HepG2 (cell line): Measurements from ENCODE around the gene HCK.

ENCODE experiments used
- BHLHE40 ChIP-seq: IDR thresholded peaks from 2 replicates; pipeline ENCODE4 v1.6.1; 2011; ENCODE audit warnings: low read length, improper control_type of control experiment
- CREB1 ChIP-seq, 2 experiments: fragments of 450-650 bp in 1 of 2; IDR thresholded peaks; 2 replicates each; pipeline ENCODE4 v1.6.1; 2016 to 2017; ENCODE audit warnings: control low read depth in 1 of 2, mild to moderate bottlenecking in 1 of 2, missing compliant biosample characterization in 1 of 2, missing genetic modification characterization in 1 of 2
- CTCF ChIP-seq: sonication (generic); formaldehyde crosslinking; IDR thresholded peaks from 2 replicates; pipeline ENCODE4 v1.5.0; 2020; ENCODE audit warnings: mild to moderate bottlenecking, missing genetic modification reagents, moderate library complexity
- EZH2 ChIP-seq: conservative IDR thresholded peaks from 2 replicates; pipeline ENCODE4 v1.6.1; 2012; ENCODE audit warnings: mild to moderate bottlenecking, low read depth, low read length, moderate library complexity
- GABPA ChIP-seq, 2 experiments: IDR thresholded peaks; 2 replicates each; pipeline ENCODE4 v1.6.1; 2011 to 2016; ENCODE audit warnings: low read depth in 2 of 2, low read length in 1 of 2, missing biosample characterization in 1 of 2, missing genetic modification characterization in 1 of 2
- MEIS2 ChIP-seq: sonication (generic); formaldehyde crosslinking; IDR thresholded peaks from 2 replicates; pipeline ENCODE4 v1.9.0; 2021; ENCODE audit warnings: mild to moderate bottlenecking, missing genetic modification reagents
- POLR2AphosphoS5 ChIP-seq: IDR thresholded peaks from 2 replicates; pipeline ENCODE4 v1.6.1; 2012; ENCODE audit warnings: low read depth, low read length
- SIN3A ChIP-seq: IDR thresholded peaks from 2 replicates; pipeline ENCODE4 v1.6.1; 2011; ENCODE audit warnings: low read depth, mild to moderate bottlenecking, control low read depth, low read length, borderline replicate concordance
- SOX6 ChIP-seq, 2 experiments: fragments of 450-650 bp in 1 of 2; sonication (generic) in 1 of 2; formaldehyde crosslinking in 1 of 2; IDR thresholded peaks; 2 replicates each; pipeline versions ENCODE4 v1.4.0 to v1.6.1; 2017 to 2020; ENCODE audit warnings: antibody characterized with exemption in 1 of 2, mild to moderate bottlenecking in 1 of 2, missing genetic modification reagents in 1 of 2
- TAF1 ChIP-seq: sonication (generic); formaldehyde crosslinking; IDR thresholded peaks from 2 replicates; pipeline ENCODE4 v1.4.0; 2020; ENCODE audit warnings: missing genetic modification reagents
- USF2 ChIP-seq, 2 experiments: sonication (generic) in 1 of 2; formaldehyde crosslinking in 1 of 2; IDR thresholded peaks; 2 replicates each; pipeline versions ENCODE4 v1.5.1 to v1.6.1; 2011 to 2020; ENCODE audit warnings: borderline replicate concordance in 1 of 2, low read depth in 1 of 2, low read length in 1 of 2, mild to moderate bottlenecking in 1 of 2, missing genetic modification reagents in 1 of 2, moderate library complexity in 1 of 2
- ZNF274 ChIP-seq: sonication (generic); formaldehyde crosslinking; IDR thresholded peaks from 2 replicates; pipeline ENCODE4 v1.5.1; 2020; ENCODE audit warnings: mild to moderate bottlenecking, missing genetic modification reagents
- ZNF333 ChIP-seq: sonication (generic); formaldehyde crosslinking; IDR thresholded peaks from 2 replicates; pipeline ENCODE4 v1.4.0; 2020; ENCODE audit warnings: mild to moderate bottlenecking, missing genetic modification reagents, borderline replicate concordance
- ZNF615 ChIP-seq: sonication (generic); formaldehyde crosslinking; IDR thresholded peaks from 2 replicates; pipeline ENCODE4 v1.5.0; 2020; ENCODE audit warnings: mild to moderate bottlenecking, missing genetic modification reagents, borderline replicate concordance

- TF ChIP-seq EZH2 (no peak), TAF1 (CRISPR knock-in tag) (no peak), SIN3A (no peak), MEIS2 (CRISPR knock-in tag) (no peak), CTCF (no peak), POLR2AphosphoS5 (no peak), BHLHE40 (no peak), CREB1 (IDR thresholded peaks at IDR 0.05) (no peak), CREB1 (CRISPR knock-in tag; IDR thresholded peaks at IDR 0.05) (no peak), ZNF333 (CRISPR knock-in tag) (no peak), GABPA (IDR thresholded peaks at IDR 0.05; ENCODE audit: low read depth, low read length) (no peak), GABPA (CRISPR knock-in tag; IDR thresholded peaks at IDR 0.05; ENCODE audit: low read depth) (no peak; the same call in 1 of the 2 replicates), ZNF274 (CRISPR knock-in tag) (no peak), ZNF615 (CRISPR knock-in tag) (no peak), USF2 (IDR thresholded peaks at IDR 0.05; ENCODE audit: low read depth, low read length) (no peak), USF2 (CRISPR knock-in tag; IDR thresholded peaks at IDR 0.05; ENCODE audit: borderline replicate concordance) (no peak), SOX6 (IDR thresholded peaks at IDR 0.05) (no peak), SOX6 (CRISPR knock-in tag; IDR thresholded peaks at IDR 0.05) (no peak)
Measured at GRCh38 chr20:32007787-32008616, 44.0 kb upstream of the HCK start.
